ENCODE data around the gene MAGOH. TPM values are rescaled to one million over a fixed set of nuclear protein-coding genes. Genes with fewer than 3 reads are reported as not detected.

MAGOH gene
- total RNA-seq, 4 donors from 2014 or later = 28.2 to 37.6 (median 32.7) TPM

DNA sequence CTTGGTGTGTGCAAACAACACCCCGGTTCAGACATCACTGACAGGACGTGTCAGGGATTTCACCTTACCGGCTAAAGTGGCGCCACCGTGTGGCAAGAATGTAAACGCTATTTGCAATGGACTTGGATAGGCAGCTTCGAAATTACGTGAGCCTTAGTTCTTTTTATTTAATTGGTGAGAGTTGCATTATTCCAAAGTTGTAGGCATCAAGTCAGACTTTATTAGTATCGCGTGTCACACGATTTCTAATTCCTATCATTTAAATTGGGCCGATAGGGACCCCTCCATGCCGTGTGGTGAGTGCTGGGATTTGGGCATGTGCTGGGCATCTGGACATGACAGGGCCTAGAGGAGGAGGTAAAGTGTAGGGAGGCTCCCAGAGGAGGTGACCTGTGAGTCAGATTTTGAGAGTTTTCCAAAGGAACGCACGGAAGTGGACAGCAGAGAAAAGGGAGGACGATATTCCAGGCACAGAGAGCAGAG, 56.2 kb downstream of the MAGOH start:
- Histone ChIP-seq H3K4me1 (peaks cover 0 to 15% (median 9%) of the 10 kb centered on the region in 4 donors), H3K27ac (replicated peaks in 1 of 4) (peak overlapping the region in 3 of 4 donors; percentile 14 to 45 (median 33)), H3K4me3 (no peak overlapping the region), H3K27me3 (no peaks in the 10 kb centered on the region), H3K36me3 (no peaks in the 10 kb centered on the region), H3K9me3 (no peaks in the 10 kb centered on the region)
- TF ChIP-seq, protein P1, sequence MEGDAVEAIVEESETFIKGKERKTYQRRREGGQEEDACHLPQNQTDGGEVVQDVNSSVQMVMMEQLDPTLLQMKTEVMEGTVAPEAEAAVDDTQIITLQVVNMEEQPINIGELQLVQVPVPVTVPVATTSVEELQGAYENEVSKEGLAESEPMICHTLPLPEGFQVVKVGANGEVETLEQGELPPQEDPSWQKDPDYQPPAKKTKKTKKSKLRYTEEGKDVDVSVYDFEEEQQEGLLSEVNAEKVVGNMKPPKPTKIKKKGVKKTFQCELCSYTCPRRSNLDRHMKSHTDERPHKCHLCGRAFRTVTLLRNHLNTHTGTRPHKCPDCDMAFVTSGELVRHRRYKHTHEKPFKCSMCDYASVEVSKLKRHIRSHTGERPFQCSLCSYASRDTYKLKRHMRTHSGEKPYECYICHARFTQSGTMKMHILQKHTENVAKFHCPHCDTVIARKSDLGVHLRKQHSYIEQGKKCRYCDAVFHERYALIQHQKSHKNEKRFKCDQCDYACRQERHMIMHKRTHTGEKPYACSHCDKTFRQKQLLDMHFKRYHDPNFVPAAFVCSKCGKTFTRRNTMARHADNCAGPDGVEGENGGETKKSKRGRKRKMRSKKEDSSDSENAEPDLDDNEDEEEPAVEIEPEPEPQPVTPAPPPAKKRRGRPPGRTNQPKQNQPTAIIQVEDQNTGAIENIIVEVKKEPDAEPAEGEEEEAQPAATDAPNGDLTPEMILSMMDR (IDR thresholded peaks at IDR 0.05) = peak; percentile 74 to 85 (median 77)
- TF ChIP-seq POLR2AphosphoS5 (IDR thresholded peaks at IDR 0.05) = peak in 1 of 2 donors; percentile 48
- no peak for TF ChIP-seq POLR2A (IDR thresholded peaks at IDR 0.05; ENCODE audit: low read depth)
- intact Hi-C loops (cut with DNase I) = loop anchor here (10.0 kb wide), 3 partner anchors 117 to 257 kb away; partner anchors contain the start of genes ECHDC2, PODN and SCP2
- 20% methylated on average over 16 of the region's 16 CpGs for WGBS
- no peak for DNase-seq (ENCODE audit: extremely low spot score)

DNA sequence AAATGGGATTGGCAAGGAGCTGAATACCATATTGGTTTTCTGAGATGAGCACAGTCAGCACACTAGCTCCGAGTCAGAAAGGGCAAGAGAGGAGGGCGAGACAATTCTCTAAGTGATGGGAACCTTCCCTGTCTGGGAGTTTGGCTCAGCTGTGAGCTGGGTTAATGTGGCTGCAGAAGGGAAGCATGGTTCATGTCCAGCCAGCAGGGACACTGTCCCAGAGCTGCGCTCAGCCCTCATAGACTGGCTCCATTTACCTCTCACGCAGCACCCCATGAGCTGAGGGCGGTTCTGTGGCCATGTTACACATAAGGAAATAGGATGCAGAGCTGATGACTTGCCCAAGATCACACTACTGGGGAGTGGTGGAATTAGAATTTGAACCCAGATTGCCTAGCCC, 57.4 kb downstream of the MAGOH start:
- H3K27ac ChIP-seq (replicated peaks in 1 of 4) = no peak overlapping the region
- no peak for DNase-seq (ENCODE audit: extremely low spot score)
- no peaks in the 10 kb centered on the region for H3K9me3 ChIP-seq
- no peak for TF ChIP-seq POLR2A (IDR thresholded peaks at IDR 0.05; ENCODE audit: low read depth)
- TF ChIP-seq, protein P1 (IDR thresholded peaks at IDR 0.05) = no peak
- no peak for TF ChIP-seq EP300 (IDR thresholded peaks at IDR 0.05)
- TF ChIP-seq POLR2AphosphoS5 (IDR thresholded peaks at IDR 0.05) = no peak
- no peaks in the 10 kb centered on the region for H3K27me3 ChIP-seq
- 96% methylated on average over 5 of the region's 5 CpGs for WGBS
- H3K36me3 ChIP-seq = no peaks in the 10 kb centered on the region
- peaks cover 4 to 27% (median 21%) of the 10 kb centered on the region in 4 donors for H3K4me1 ChIP-seq
- intact Hi-C loops (cut with DNase I) = loop anchor here (10.0 kb wide), 3 partner anchors 116 to 256 kb away; partner anchors contain the start of genes ECHDC2, PODN and SCP2
- no peak overlapping the region for H3K4me3 ChIP-seq

DNA sequence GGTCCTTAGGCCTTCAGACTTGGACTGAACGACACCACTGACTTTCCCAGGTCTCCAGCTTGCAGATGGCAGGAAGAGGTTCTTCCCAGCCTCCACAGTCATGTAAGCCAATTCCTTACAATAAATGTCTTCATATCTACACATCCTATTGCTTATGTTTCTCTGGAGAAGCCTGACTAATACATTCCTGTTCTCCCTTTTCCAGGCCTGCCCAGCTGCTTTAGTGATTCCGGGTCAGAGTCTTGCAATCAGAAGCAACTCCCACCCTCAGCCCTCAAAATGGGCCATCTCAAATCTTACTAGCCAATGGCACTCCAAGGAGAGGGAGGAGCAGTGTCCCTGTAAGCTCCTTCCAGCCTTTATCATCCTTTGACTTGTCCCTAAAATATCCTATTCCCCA, 58.1 kb downstream of the MAGOH start:
- Histone ChIP-seq H3K27ac (replicated peaks in 1 of 4) (no peak overlapping the region), H3K27me3 (no peaks in the 10 kb centered on the region), H3K4me1 (peaks cover 4 to 27% (median 23%) of the 10 kb centered on the region in 4 donors), H3K36me3 (no peaks in the 10 kb centered on the region), H3K9me3 (no peaks in the 10 kb centered on the region), H3K4me3 (no peak overlapping the region)
- no peak for TF ChIP-seq EP300 (IDR thresholded peaks at IDR 0.05)
- intact Hi-C loops (cut with DNase I) = loop anchor here (10.0 kb wide), 3 partner anchors 115 to 255 kb away; partner anchors contain the start of genes ECHDC2, PODN and SCP2
- 85% methylated on average over 2 of the region's 2 CpGs for WGBS
- no peak for DNase-seq (ENCODE audit: extremely low spot score)

Other genes with a start within 250 kb of the MAGOH start
- 100 to 1,000 TPM in 3 of 4 donors, 10 to 100 TPM in 1; 78.6 to 150 (median 113) TPM for gene PODN, start 176.3 kb downstream of the MAGOH start, total RNA-seq
- 1 to 10 TPM in 1 of 4 donors, under 1 TPM in 3; 0.45 to 3.7 (median 0.84) TPM for gene SLC1A7, start 95.9 kb downstream of the MAGOH start, total RNA-seq
- gene CPT2, start 41.7 kb downstream of the MAGOH start, total RNA-seq = 10 to 100 TPM; 11.4 to 19.1 (median 16.0) TPM
- gene CZIB, start 17.9 kb downstream of the MAGOH start, total RNA-seq = 10 to 100 TPM; 56.5 to 72.5 (median 69.5) TPM
- gene LRP8, start 89.6 kb upstream of the MAGOH start, total RNA-seq = 1 to 10 TPM in 3 of 4 donors, under 1 TPM in 1; 0.83 to 6.0 (median 1.9) TPM
- not detected for gene DMRTB1, start 220.9 kb upstream of the MAGOH start, total RNA-seq

Data from esophagus muscularis mucosa (tissue), 4 donors.